HG03460 (cell line): ENCODE measurements around the gene STUM.

Experiments
- ATAC-seq: cut with Tn5 transposase; IDR thresholded peaks from one replicate; pipeline ENCODE4 v1.9.1; 2021; ENCODE audit not compliant: unreplicated experiment

Gene STUM

GRCh38 chr1:226560243-226560642 is 11.7 kb downstream of the STUM start:
- ATAC-seq, result no peak

GRCh38 chr1:226562989-226563388 is 14.4 kb downstream of the STUM start:
- ATAC-seq, result no peak

GRCh38 chr1:226563666-226564065 is 15.1 kb downstream of the STUM start:
- no peak for ATAC-seq

- ATAC-seq, result no peak
These were observed 16.9 kb downstream of the STUM start for GRCh38 chr1:226565476-226565875.

GRCh38 chr1:226566234-226566633 is 17.7 kb downstream of the STUM start:
- no peak for ATAC-seq

GRCh38 chr1:226566760-226567159 is 18.2 kb downstream of the STUM start:
- ATAC-seq, result no peak

GRCh38 chr1:226568077-226568831 is 19.7 kb downstream of the STUM start:
- ATAC-seq, result no peak

- no peak for ATAC-seq
These were observed 20.6 kb downstream of the STUM start for GRCh38 chr1:226568975-226569741.

GRCh38 chr1:226569879-226570547 is 21.4 kb downstream of the STUM start:
- ATAC-seq, result no peak

GRCh38 chr1:226571893-226572292 is 23.3 kb downstream of the STUM start:
- ATAC-seq, result no peak

- ATAC-seq, result no peak
These were observed 23.8 kb downstream of the STUM start for GRCh38 chr1:226572325-226572726.

GRCh38 chr1:226574044-226574443 is 25.5 kb downstream of the STUM start:
- no peak for ATAC-seq

- ATAC-seq, result no peak
These were observed 26.2 kb downstream of the STUM start for GRCh38 chr1:226574591-226575435.

- ATAC-seq, result no peak
These were observed 26.8 kb downstream of the STUM start for GRCh38 chr1:226575436-226575720.

- ATAC-seq, result no peak
These were observed 27.3 kb downstream of the STUM start for GRCh38 chr1:226575739-226576378.

GRCh38 chr1:226576601-226577000 is 28.0 kb downstream of the STUM start:
- no peak for ATAC-seq

- no peak for ATAC-seq
These were observed 29.0 kb downstream of the STUM start for GRCh38 chr1:226577401-226578180.

GRCh38 chr1:226578946-226579578 is 30.5 kb downstream of the STUM start:
- no peak for ATAC-seq

GRCh38 chr1:226579781-226580323 is 31.3 kb downstream of the STUM start:
- ATAC-seq, result no peak
